Heart left ventricle (tissue), 16 donors: ENCODE measurements around the gene NTRK3. TPM values are rescaled to one million over a fixed set of nuclear protein-coding genes. Genes with fewer than 3 reads are reported as not detected.

Experiments
- ATAC-seq, 4 donors: fragments of 200-7000 bp; cut with Tn5 transposase; one replicate each; pipeline ENCODE4 v1.9.1; 2020 to 2022; ENCODE audit warnings: moderate library complexity in 4 of 4, mild to moderate bottlenecking in 3 of 4, moderate number of reproducible peaks in 1 of 4
- DNase-seq, 5 donors: peaks; one replicate each; pipeline ENCODE4 v3.0.0-alpha.2; 2020
- H3K27ac ChIP-seq, 12 donors: fragments of 200-600 bp; sonication (generic) in 4 of 12; one replicate each; pipeline versions ENCODE4 v1.5.0 to v1.8.0; 2016 to 2022; ENCODE audit warnings: mild to moderate bottlenecking in 2 of 12
- H3K27me3 ChIP-seq, 9 donors: fragments of 200-600 bp; sonication (generic) in 2 of 9; one replicate each; pipeline versions ENCODE4 v1.5.1 to v1.8.0; 2016 to 2022; ENCODE audit warnings: mild to moderate bottlenecking in 3 of 9
- H3K36me3 ChIP-seq, 9 donors: fragments of 200-600 bp; sonication (generic) in 2 of 9; one replicate each; pipeline versions ENCODE4 v1.5.0 to v1.8.0; 2018 to 2022; ENCODE audit warnings: mild to moderate bottlenecking in 2 of 9
- H3K4me1 ChIP-seq, 12 donors: fragments of 200-600 bp; sonication (generic) in 4 of 12; one replicate each; pipeline versions ENCODE4 v1.5.0 to v1.8.0; 2016 to 2022; ENCODE audit warnings: mild to moderate bottlenecking in 3 of 12
- H3K4me3 ChIP-seq, 12 donors: fragments of 200-600 bp; sonication (generic) in 4 of 12; one replicate each; pipeline versions ENCODE4 v1.5.0 to v1.8.0; 2017 to 2022; ENCODE audit warnings: mild to moderate bottlenecking in 9 of 12, moderate library complexity in 4 of 12
- H3K9me3 ChIP-seq, 12 donors: fragments of 200-600 bp; sonication (generic) in 4 of 12; one replicate each; pipeline versions ENCODE4 v1.5.0 to v1.8.0; 2016 to 2022; ENCODE audit warnings: mild to moderate bottlenecking in 1 of 12
- CTCF ChIP-seq, 12 donors: fragments of 200-600 bp; sonication (generic) in 4 of 12; IDR thresholded peaks; one replicate each; pipeline versions ENCODE4 v1.5.0 to v1.8.0; 2018 to 2022; ENCODE audit warnings: antibody characterized with exemption in 12 of 12, mild to moderate bottlenecking in 5 of 12
- POLR2A ChIP-seq, 2 donors: fragments of 450-650 bp; IDR thresholded peaks; one replicate each; pipeline ENCODE4 v1.6.1; 2017; ENCODE audit warnings: antibody characterized with exemption in 2 of 2, mild to moderate bottlenecking in 2 of 2, moderate library complexity in 2 of 2
- WGBS, 4 donors: extraction: QIAGEN DNeasy Blood & Tissue Kit in 2 of 4; methylation state at CpG; one replicate each; pipeline versions ENCODE4 v1.1.5 to v1.1.7; 2013 to 2018; 5-methylcytosine and 5-hydroxymethylcytosine counted together
- intact Hi-C, 10 donors: fragments of 100-400 bp; cut with DNase I; formaldehyde crosslinking; loops; one replicate each; pipeline versions ENCODE4 v1.11.1 to v1.14.2; 2022
- polyA plus RNA-seq, 2 donors: library from polyadenylated mRNA; stranded (reverse); fragments of 200-250 nt; gene quantifications; one replicate each; pipeline ENCODE4 v1.2.3, GENCODE V29; 2013
- total RNA-seq, 9 donors: library from RNA; depleted of rRNA in 2 of 9; stranded (reverse); fragments of >200 nt in 2 of 9; fragmentation: NEBNext Ultra II Directional in 3 of 9; extraction: Animal tissue kit (Norgen Biotek cat#: 25700) in 3 of 9; gene quantifications; one replicate each; pipeline versions ENCODE4 v1.1.0 to v1.2.4, GENCODE V29; 2016 to 2023
- donor health status: ischemic (EF 13 %, LVEDD 7.1; RV severe dilation, severe dysfunction).
- donor health status: healthy with polysubstance abuse.
- donor health status: DM: no; HTN: yes; CAD: no.
- donor health status: DM: no; HTN: no; CAD: no.
- donor health status: ischemic (EF 25% LVEDD 6.9; RV normal size, moderate dysfunction).
- donor health status: ischemic (EF 25% LVEDD 5.7; RV mildly dilated, moderate dysfunction).
- donor health status: healthy.
- donor health status: DM: yes; HTN: yes; CAD: no.
- donor health status: ischemic (EF 35%, LVEDD 5.7; RV mildly dilated, moderate dysfunction).
- donor health status: nonischemic (EF 11% LVEDD 7.7; RV severe dilation, severe dysfunction).
- donor health status: DM: yes; HTN: yes; CAD: no.
- donor health status: PGD.
- donor health status: ischemic (EF 29% LVEDD 5.4; RV normal size, mild dysfunction).
- donor health status: nonischemic (EF 23%, LVEDD 6.1; RV moderate dilation, normal function).

Gene NTRK3
- total and polyA plus RNA-seq, 11 donors = 0.53 to 6.8 (median 2.0) TPM

DNA sequence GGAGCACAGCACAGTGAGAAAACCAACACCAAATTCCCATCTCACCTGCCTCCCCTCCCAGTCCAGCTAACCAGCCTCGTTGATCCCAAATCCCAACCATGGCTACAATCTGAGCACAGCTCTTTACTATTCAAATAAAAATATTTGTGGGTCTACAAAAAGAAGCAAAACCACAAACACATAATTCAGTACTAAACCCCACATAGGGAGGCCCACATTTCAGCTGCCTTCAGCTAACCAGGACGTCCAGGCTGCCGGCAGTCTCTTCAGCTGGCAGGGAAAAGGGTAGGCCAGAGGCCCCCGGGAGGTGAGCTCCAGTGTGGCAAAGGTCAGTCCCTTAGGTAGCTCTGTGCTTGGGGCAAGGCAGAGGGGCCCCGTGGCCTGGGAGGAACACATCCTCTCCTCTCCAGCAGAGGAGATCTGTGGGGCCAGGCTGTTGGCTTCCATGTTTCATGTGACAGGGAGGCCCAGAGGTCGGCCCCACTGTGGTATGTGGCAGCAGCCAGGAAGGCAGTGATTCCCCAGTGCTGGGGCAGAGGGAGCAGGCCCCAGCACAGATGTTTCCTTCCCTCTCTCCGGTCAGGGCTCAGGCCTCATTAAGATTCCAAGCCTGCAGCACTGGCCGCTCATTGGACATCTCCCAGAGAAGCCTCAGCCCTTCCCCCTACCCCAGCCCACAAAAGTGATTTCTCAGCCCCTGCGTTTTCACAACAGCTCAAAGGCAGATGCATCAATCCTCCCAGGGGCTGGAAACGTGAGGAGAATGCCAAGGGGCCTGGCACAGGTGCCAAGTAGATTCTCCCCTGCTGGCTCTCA lies 381.4 kb downstream of the NTRK3 start:
- H3K4me1 ChIP-seq = peaks cover 0 to 17% (median 0%) of the 10 kb centered on the region in 12 donors
- ATAC-seq = peak; percentile 30 to 81 (median 48)

DNA sequence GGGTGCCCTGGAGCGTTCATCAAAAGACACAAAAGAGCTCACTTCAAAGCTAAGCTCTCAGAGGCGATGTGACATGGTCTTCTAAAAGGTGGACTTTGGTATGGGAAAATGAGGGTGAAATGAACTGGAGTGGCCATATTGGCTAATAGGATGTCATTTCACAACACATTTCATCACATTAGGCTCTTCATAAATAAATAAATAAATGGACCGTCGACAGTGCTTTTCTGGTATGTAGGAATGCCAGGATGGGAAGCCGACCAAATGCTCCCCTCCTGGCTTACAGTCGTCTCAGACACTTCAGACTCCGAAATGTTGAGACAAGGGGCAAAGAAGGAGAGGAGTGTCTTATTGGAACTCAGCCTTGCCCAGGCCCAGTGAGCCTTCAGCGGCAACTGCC lies 383.0 kb downstream of the NTRK3 start:
- WGBS, 4 donors = 59 to 66% (median 60%) methylated on average over 8 of the region's 8 CpGs
- no peaks in the 10 kb centered on the region for H3K27me3 ChIP-seq
- H3K36me3 ChIP-seq = no peaks in the 10 kb centered on the region
- no peak overlapping the region for H3K4me3 ChIP-seq
- H3K9me3 ChIP-seq = no peaks in the 10 kb centered on the region
- DNase-seq (no peak), ATAC-seq (no peak)
- no peak overlapping the region for H3K27ac ChIP-seq
- peaks cover 0 to 17% (median 0%) of the 10 kb centered on the region in 12 donors for H3K4me1 ChIP-seq
- intact Hi-C loops = no loop called here
- TF ChIP-seq CTCF (IDR thresholded peaks at IDR 0.05) = no peak
- no peak for TF ChIP-seq POLR2A (IDR thresholded peaks at IDR 0.05)

More for the DNA sequence above, 381.4 kb downstream of the NTRK3 start:
- TF ChIP-seq CTCF (IDR thresholded peaks at IDR 0.05) = no peak
- no peak for TF ChIP-seq POLR2A (IDR thresholded peaks at IDR 0.05)
- intact Hi-C loops = no loop called here
- Histone ChIP-seq H3K27ac (no peak overlapping the region), H3K9me3 (no peaks in the 10 kb centered on the region), H3K27me3 (no peaks in the 10 kb centered on the region), H3K36me3 (no peaks in the 10 kb centered on the region), H3K4me3 (no peak overlapping the region)
- 43 to 48% (median 46%) methylated on average over 3 to 10 of the region's 10 CpGs for WGBS, 4 donors
- peak in 3 of 5 donors; percentile 24 to 54 (median 33) for DNase-seq

- intact Hi-C loops = no loop called here
- TF ChIP-seq POLR2A (IDR thresholded peaks at IDR 0.05) = no peak
- no peak for TF ChIP-seq CTCF (IDR thresholded peaks at IDR 0.05)
- H3K9me3 ChIP-seq = no peaks in the 10 kb centered on the region
- no peak for ATAC-seq
- DNase-seq = no peak
- peaks cover 0 to 7% (median 0%) of the 10 kb centered on the region in 12 donors for H3K4me1 ChIP-seq
- WGBS, 4 donors = 62 to 80% (median 66%) methylated on average over 3 of the region's 3 CpGs
- no peaks in the 10 kb centered on the region for H3K27me3 ChIP-seq
- H3K27ac ChIP-seq = no peak overlapping the region
- no peaks in the 10 kb centered on the region for H3K36me3 ChIP-seq
- H3K4me3 ChIP-seq = no peak overlapping the region
Measured at GRCh38 chr15:87871731-87872320, 384.7 kb downstream of the NTRK3 start.

GRCh38 chr15:87871258-87871681 lies 385.3 kb downstream of the NTRK3 start:
- no peak for TF ChIP-seq CTCF (IDR thresholded peaks at IDR 0.05)
- TF ChIP-seq POLR2A (IDR thresholded peaks at IDR 0.05) = no peak
- H3K9me3 ChIP-seq = no peaks in the 10 kb centered on the region
- no peak overlapping the region for H3K27ac ChIP-seq
- no peaks in the 10 kb centered on the region for H3K36me3 ChIP-seq
- no peak for ATAC-seq
- intact Hi-C loops = no loop called here
- no peak for DNase-seq
- H3K27me3 ChIP-seq = no peaks in the 10 kb centered on the region
- H3K4me3 ChIP-seq = no peak overlapping the region
- peaks cover 0 to 7% (median 0%) of the 10 kb centered on the region in 12 donors for H3K4me1 ChIP-seq
- WGBS, 4 donors = 79 to 93% (median 84%) methylated on average over 2 of the region's 2 CpGs
